Spleen (tissue), 11 donors: ENCODE data around the gene KAT8. TPM values are rescaled to one million over a fixed set of nuclear protein-coding genes. Genes with fewer than 3 reads are reported as not detected.

ENCODE experiments used
- DNase-seq: peaks from one replicate; pipeline ENCODE4 v3.0.0-alpha.2; 2020
- H3K27ac ChIP-seq, 8 donors: fragments of 200-600 bp; sonication (generic) in 7 of 8; 1 replicate in 4 of 8; 2 replicates in 4 of 8; pipeline versions ENCODE4 v1.5.0 to v1.8.0; 2016 to 2021; ENCODE audit warnings: inconsistent platforms in 4 of 8, mild to moderate bottlenecking in 4 of 8, moderate library complexity in 1 of 8
- H3K27me3 ChIP-seq, 7 donors: fragments of 200-600 bp; sonication (generic) in 6 of 7; replicated peaks in 1 of 7; 1 replicate in 4 of 7; 2 replicates in 3 of 7; pipeline versions ENCODE4 v1.5.0 to v1.8.0; 2016 to 2021; ENCODE audit warnings: inconsistent platforms in 3 of 7, mild to moderate bottlenecking in 1 of 7
- H3K36me3 ChIP-seq, 6 donors: fragments of 200-600 bp; sonication (generic) in 5 of 6; 1 replicate in 4 of 6; 2 replicates in 2 of 6; pipeline versions ENCODE4 v1.5.0 to v1.8.0; 2016 to 2021; ENCODE audit warnings: inconsistent platforms in 2 of 6
- H3K4me1 ChIP-seq, 6 donors: fragments of 200-600 bp; sonication (generic) in 5 of 6; 1 replicate in 3 of 6; 2 replicates in 3 of 6; pipeline versions ENCODE4 v1.5.0 to v1.8.0; 2016 to 2021; ENCODE audit warnings: inconsistent platforms in 3 of 6
- H3K4me3 ChIP-seq, 8 donors: fragments of 200-600 bp; sonication (generic) in 7 of 8; 1 replicate in 4 of 8; 2 replicates in 4 of 8; pipeline versions ENCODE4 v1.5.0 to v1.8.0; 2016 to 2021; ENCODE audit warnings: inconsistent platforms in 4 of 8, mild to moderate bottlenecking in 4 of 8, moderate library complexity in 2 of 8
- H3K9me3 ChIP-seq, 8 donors: fragments of 200-600 bp; sonication (generic) in 7 of 8; 1 replicate in 4 of 8; 2 replicates in 4 of 8; pipeline versions ENCODE4 v1.5.0 to v1.8.0; 2016 to 2021; ENCODE audit warnings: inconsistent platforms in 4 of 8
- CTCF ChIP-seq, 11 experiments: fragments of 200-600 bp in 7 of 11; fragments of 450-650 bp in 4 of 11; sonication (generic) in 4 of 11; IDR thresholded peaks in 8 of 11; conservative IDR thresholded peaks in 3 of 11; 1 replicate in 7 of 11; 2 replicates in 4 of 11; pipeline versions ENCODE4 v1.4.0 to v1.8.0; 2016 to 2021; ENCODE audit warnings: antibody characterized with exemption in 11 of 11, inconsistent platforms in 4 of 11, mild to moderate bottlenecking in 1 of 11
- POLR2A ChIP-seq, 3 donors: fragments of 450-650 bp; IDR thresholded peaks; one replicate each; pipeline ENCODE4 v1.5.1; 2017; ENCODE audit warnings: antibody characterized with exemption in 3 of 3, mild to moderate bottlenecking in 1 of 3
- POLR2AphosphoS5 ChIP-seq, 3 donors: sonication (generic); formaldehyde crosslinking; IDR thresholded peaks; one replicate each; pipeline ENCODE4 v1.5.1; 2017; ENCODE audit warnings: antibody characterized with exemption in 3 of 3
- WGBS, 5 donors: extraction: QIAGEN DNeasy Blood & Tissue Kit in 3 of 5; methylation state at CpG; one replicate each; pipeline versions ENCODE4 v1.1.5 to v1.1.7; 2013 to 2018; 5-methylcytosine and 5-hydroxymethylcytosine counted together
- intact Hi-C: fragments of 100-400 bp; cut with DNase I; formaldehyde crosslinking; loops from one replicate; pipeline ENCODE4 v1.15.0; 2023; ENCODE audit warnings: low total_unique reads
- polyA plus RNA-seq, 3 donors: library from polyadenylated mRNA; stranded (reverse); fragments of 200-250 nt; gene quantifications; one replicate each; pipeline ENCODE4 v1.2.1, GENCODE V29; 2013
- total RNA-seq, 7 donors: library from RNA; depleted of rRNA in 3 of 7; stranded (reverse); fragments of >200 nt in 3 of 7; fragmentation: NEBNext Ultra II Directional in 4 of 7; extraction: Animal tissue kit (Norgen Biotek cat#: 25700) in 4 of 7; gene quantifications; one replicate each; pipeline versions ENCODE4 v1.1.0 to v1.2.1, GENCODE V29; 2016 to 2021
- donor health status: healthy with polysubstance abuse.
- donor health status: DM: no; HTN: no; CAD: no; lungs with moderate emphysema.
- donor health status: DM: no; HTN: no; CAD: no.
- donor health status: Bipolar disorder and iron deficiency.
- donor health status: healthy.
- donor health status: DM: no; HTN: no; CAD: no.
- donor health status: DM: yes; HTN: yes; CAD: no.

The KAT8 gene
- total and polyA plus RNA-seq, 10 donors, result 48.7 to 94.8 (median 80.4) TPM

- WGBS, 5 donors, result 87 to 95% (median 94%) methylated on average over 8 of the region's 8 CpGs
- intact Hi-C loops, result no loop called here
Measured at GRCh38 chr16:31089199-31089598, 28.3 kb upstream of the KAT8 start.

GRCh38 chr16:31090540-31090939 is 26.9 kb upstream of the KAT8 start:
- intact Hi-C loops, result loop anchor here (10.0 kb wide), 1 partner anchor 106 kb away; the partner anchor contains the start of gene HSD3B7
- peak; percentile 60 for DNase-seq

More at GRCh38 chr16:31089199-31089598, 28.3 kb upstream of the KAT8 start:
- Histone ChIP-seq H3K27me3 (no peaks in the 10 kb centered on the region), H3K4me1 (peaks cover 10 to 24% (median 16%) of the 10 kb centered on the region in 6 donors), H3K4me3 (no peak overlapping the region), H3K9me3 (no peaks in the 10 kb centered on the region), H3K27ac (no peak overlapping the region), H3K36me3 (peaks cover 0 to 74% (median 26%) of the 10 kb centered on the region in 6 donors)
- no peak for TF ChIP-seq POLR2AphosphoS5 (IDR thresholded peaks at IDR 0.05)
- TF ChIP-seq CTCF (IDR thresholded peaks at IDR 0.05 in 8 of 11, conservative IDR thresholded peaks at IDR 0.05 in 3 of 11), result no peak
- TF ChIP-seq POLR2A (IDR thresholded peaks at IDR 0.05), result no peak
- DNase-seq, result peak; percentile 55

DNA sequence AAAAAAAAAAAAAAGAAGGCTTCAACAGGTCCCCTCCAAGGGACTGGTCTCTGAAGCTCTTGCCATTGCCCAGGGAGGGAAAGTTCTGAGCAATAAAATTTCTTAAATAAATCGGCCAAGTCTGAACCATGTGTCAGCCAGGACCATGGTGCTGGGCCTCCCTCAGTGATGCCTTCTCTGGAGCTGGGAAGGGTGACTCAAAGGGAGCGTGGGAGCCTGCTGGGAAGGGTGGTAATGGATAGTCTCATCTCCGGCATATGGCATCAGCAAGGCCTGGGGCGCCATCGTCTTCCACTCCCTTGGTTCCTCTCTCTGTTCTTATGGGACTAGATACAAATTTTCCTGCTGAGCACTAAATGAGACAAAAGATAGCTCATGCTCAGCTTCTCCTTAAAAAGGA is 25.1 kb upstream of the KAT8 start:
- TF ChIP-seq POLR2AphosphoS5 (IDR thresholded peaks at IDR 0.05), result no peak
- TF ChIP-seq CTCF (IDR thresholded peaks at IDR 0.05 in 8 of 11, conservative IDR thresholded peaks at IDR 0.05 in 3 of 11), result no peak
- TF ChIP-seq POLR2A (IDR thresholded peaks at IDR 0.05), result no peak
- intact Hi-C loops, result loop anchor here (10.0 kb wide), 1 partner anchor 108 kb away; the partner anchor contains the start of gene HSD3B7
- Histone ChIP-seq H3K9me3 (no peaks in the 10 kb centered on the region), H3K36me3 (peaks cover 0 to 43% (median 15%) of the 10 kb centered on the region in 6 donors), H3K27me3 (no peaks in the 10 kb centered on the region), H3K4me1 (peaks cover 18 to 41% (median 30%) of the 10 kb centered on the region in 6 donors), H3K27ac (no peak overlapping the region), H3K4me3 (no peak overlapping the region)
- peak; percentile 48 for DNase-seq
- 91 to 98% (median 95%) methylated on average over 5 of the region's 5 CpGs for WGBS, 5 donors

More at GRCh38 chr16:31090540-31090939, 26.9 kb upstream of the KAT8 start:
- Histone ChIP-seq H3K36me3 (peaks cover 0 to 61% (median 18%) of the 10 kb centered on the region in 6 donors), H3K4me1 (peaks cover 16 to 32% (median 24%) of the 10 kb centered on the region in 6 donors), H3K4me3 (no peak overlapping the region), H3K27ac (no peak overlapping the region), H3K9me3 (no peaks in the 10 kb centered on the region), H3K27me3 (no peaks in the 10 kb centered on the region)
- TF ChIP-seq POLR2A (IDR thresholded peaks at IDR 0.05) (no peak), POLR2AphosphoS5 (IDR thresholded peaks at IDR 0.05) (peak in 1 of 3 donors; percentile 13), CTCF (IDR thresholded peaks at IDR 0.05 in 8 of 11, conservative IDR thresholded peaks at IDR 0.05 in 3 of 11) (no peak)
- WGBS, 5 donors, result 87 to 95% (median 90%) methylated on average over 1 to 2 of the region's 2 CpGs

DNA sequence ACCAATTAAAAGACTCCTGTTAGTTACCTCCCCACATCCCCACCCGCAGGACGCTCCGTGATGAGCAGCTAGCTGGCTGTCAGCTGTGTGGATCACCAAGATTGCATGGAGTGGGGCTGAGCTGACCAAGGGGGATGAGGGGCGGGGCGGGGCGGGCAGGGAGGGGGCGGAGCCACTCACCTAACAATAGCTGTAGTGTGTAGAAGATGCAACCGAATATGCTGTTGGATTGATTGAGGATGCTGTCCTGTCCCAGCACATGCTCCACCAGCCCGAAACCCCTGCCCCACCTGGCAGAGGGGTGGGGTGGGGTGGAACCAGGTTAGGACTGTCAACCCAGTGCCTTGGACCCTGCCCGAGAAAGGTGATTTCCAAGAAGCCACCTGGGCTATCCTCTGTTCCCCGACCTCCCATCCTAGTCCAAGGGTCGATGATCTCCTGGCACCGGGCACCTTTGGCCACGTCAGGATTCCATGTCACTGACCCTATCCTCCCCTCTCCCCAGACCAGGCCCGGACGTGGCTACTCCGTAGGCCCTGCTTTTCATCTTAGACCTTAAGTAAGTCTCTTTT is 24.2 kb upstream of the KAT8 start:
- peak; percentile 70 for DNase-seq
- Histone ChIP-seq H3K27ac (no peak overlapping the region), H3K4me3 (peak overlapping the region in 5 of 8 donors; percentile 69 to 84 (median 78)), H3K27me3 (no peaks in the 10 kb centered on the region), H3K9me3 (no peaks in the 10 kb centered on the region), H3K36me3 (peaks cover 0 to 35% (median 15%) of the 10 kb centered on the region in 6 donors), H3K4me1 (peaks cover 18 to 41% (median 30%) of the 10 kb centered on the region in 6 donors)
- intact Hi-C loops, result loop anchor here (10.0 kb wide), 1 partner anchor 108 kb away; the partner anchor contains the start of gene HSD3B7
- no peak for TF ChIP-seq POLR2AphosphoS5 (IDR thresholded peaks at IDR 0.05)
- no peak for TF ChIP-seq POLR2A (IDR thresholded peaks at IDR 0.05)
- no peak for TF ChIP-seq CTCF (IDR thresholded peaks at IDR 0.05 in 8 of 11, conservative IDR thresholded peaks at IDR 0.05 in 3 of 11)
- WGBS, 5 donors, result 58 to 71% (median 64%) methylated on average over 14 to 17 of the region's 17 CpGs
